ENCODE data around the gene ZBED1. TPM values are rescaled to one million over a fixed set of nuclear protein-coding genes. Genes with fewer than 3 reads are reported as not detected.
A peak's percentile ranks its signal among the peaks of the same experiment; 100 is the strongest.
"Not testable (repeated sequence)": the region's sequence is repeated elsewhere in the genome, so short reads cannot be mapped to it uniquely, and the experiment has no call there.

ZBED1 gene
- total and polyA plus RNA-seq, 9 of the 15 experiments (the other 6 are each of a cell fraction or from before 2014, with no cell fraction given) = 0.61 to 27.6 (median 13.9) TPM

DNA sequence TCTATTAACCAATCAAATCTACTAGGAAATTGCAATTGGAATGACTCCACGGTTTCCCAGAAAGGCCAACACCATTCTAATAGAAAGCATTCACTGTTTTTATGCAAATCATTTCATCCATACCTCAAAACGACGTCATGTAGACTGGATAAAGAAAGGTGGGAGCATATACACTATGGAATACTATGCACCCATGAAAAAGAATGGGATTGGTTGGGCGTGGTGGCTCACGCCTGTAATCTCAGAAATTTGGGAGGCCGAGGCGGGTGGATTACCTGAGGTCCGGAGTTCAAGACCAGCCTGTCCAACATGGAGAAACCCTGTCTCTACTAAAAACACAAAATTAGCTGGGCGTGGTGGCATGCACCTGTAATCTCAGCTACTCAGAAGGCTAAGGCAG, 46.2 kb downstream of the ZBED1 start:
- H3K36me3 ChIP-seq (ENCODE audit: control insufficient read depth, insufficient read depth, low read length); H3K4me3 ChIP-seq; H2AFZ ChIP-seq (ENCODE audit: low read depth, low read length); H3K9me1 ChIP-seq (ENCODE audit: control insufficient read depth, insufficient read depth, low read length); H3K27me3 ChIP-seq (ENCODE audit: control insufficient read depth in 2 of 2, insufficient read depth in 2 of 2, low read length in 2 of 2); FAIRE-seq; H3K4me1 ChIP-seq (replicated peaks in 1 of 2; ENCODE audit: control insufficient read depth in 2 of 2, insufficient read depth in 2 of 2, low read length in 2 of 2); POLR2A ChIA-PET; ATAC-seq; intact Hi-C loops (cut with micrococcal nuclease); DNase-seq (ENCODE audit: extremely low read depth in 1 of 4, low spot score in 3 of 4); H3K27ac ChIP-seq (ENCODE audit: extremely low read depth, low read depth, low read length); H4K20me1 ChIP-seq (replicated peaks; ENCODE audit: control insufficient read depth, insufficient read depth, low read length); H3K9me3 ChIP-seq (replicated peaks; ENCODE audit: control insufficient read depth, insufficient read depth, low read depth, low read length); BruUV-seq (replicated peaks); H3K9ac ChIP-seq (ENCODE audit: insufficient read depth in 1 of 2, low read depth in 2 of 2, low read length in 2 of 2); H3K4me2 ChIP-seq (ENCODE audit: insufficient read depth, low read length); H3K79me2 ChIP-seq (ENCODE audit: control insufficient read depth, insufficient read depth, low read length); CTCF ChIA-PET (ENCODE audit: low intra/inter-chr PET ratio): not testable (repeated sequence)
- TF ChIP-seq RBM25 (IDR thresholded peaks at IDR 0.05; ENCODE audit: low read depth, low read length, severe bottlenecking) (peak; percentile 30), ZNF146 (CRISPR knock-in tag; IDR thresholded peaks at IDR 0.05; ENCODE audit: unreplicated experiment) (peak; percentile 70)
- in situ Hi-C loops (cut with MboI) = loop anchor here (10.0 kb wide), 1 partner anchor 510 kb away; no protein-coding TSS in a partner anchor
- 90% methylated on average over 6 of the region's 9 CpGs for WGBS (ENCODE audit: insufficient coverage, low coverage, missing lambda C conversion rate)

DNA sequence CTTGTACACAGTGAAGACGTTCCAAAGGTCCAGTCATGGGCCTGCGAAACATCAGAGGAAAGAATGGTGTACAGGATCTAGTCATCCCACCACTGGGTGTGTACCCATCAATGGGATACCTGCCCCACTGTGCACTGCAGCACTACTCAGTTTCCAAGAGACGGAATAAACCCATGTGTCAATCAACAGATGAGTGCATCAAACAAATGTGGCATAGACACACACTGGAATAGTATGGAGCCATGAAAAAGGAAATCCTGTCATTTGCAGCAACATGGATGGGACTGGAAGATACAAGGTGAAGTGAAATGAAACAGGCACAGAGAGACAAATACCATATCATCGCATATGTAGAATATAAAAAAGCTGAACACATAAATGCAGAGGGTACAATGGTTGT, 48.0 kb downstream of the ZBED1 start:
- ATAC-seq (no peak), DNase-seq (ENCODE audit: extremely low read depth in 1 of 4, low spot score in 3 of 4) (no peak), FAIRE-seq (no peak)
- peak overlapping the region; percentile 92 for H3K27ac ChIP-seq (ENCODE audit: extremely low read depth, low read depth, low read length)
- no peaks in the 10 kb centered on the region for H3K9me1 ChIP-seq (ENCODE audit: control insufficient read depth, insufficient read depth, low read length)
- H2AFZ ChIP-seq (ENCODE audit: low read depth, low read length) = peak overlapping the region; percentile 96
- peak overlapping the region in 1 of 2 experiments; percentile 70; a peak in 2 of 4 replicates for H3K9ac ChIP-seq (ENCODE audit: insufficient read depth in 1 of 2, low read depth in 2 of 2, low read length in 2 of 2)
- 60% methylated on average over 4 of the region's 4 CpGs for WGBS (ENCODE audit: insufficient coverage, low coverage, missing lambda C conversion rate)
- ChIA-PET CTCF (ENCODE audit: low intra/inter-chr PET ratio) (no interaction called here), POLR2A (no interaction called here)
- H3K27me3 ChIP-seq (ENCODE audit: control insufficient read depth in 2 of 2, insufficient read depth in 2 of 2, low read length in 2 of 2) = no peaks in the 10 kb centered on the region
- TF ChIP-seq ZNF133 (CRISPR knock-in tag; IDR thresholded peaks at IDR 0.05) (no peak), BCOR (IDR thresholded peaks at IDR 0.05) (peak; percentile 16; the same call in 1 of the 2 replicates), NRF1 (conservative IDR thresholded peaks at IDR 0.05 in 1 of 2, IDR thresholded peaks at IDR 0.05 in 1 of 2) (peak in 1 of 2 experiments; percentile 1; a peak in 2 of 4 replicates), EGR1 (conservative IDR thresholded peaks at IDR 0.05) (no peak), COPS2 (conservative IDR thresholded peaks at IDR 0.05) (no peak), ZNF121 (CRISPR knock-in tag; conservative IDR thresholded peaks at IDR 0.05) (0 out of 2 replicates have a peak, but pooled peaks have one; percentile 2), KLF10 (CRISPR knock-in tag; IDR thresholded peaks at IDR 0.05) (no peak), TAF1 (IDR thresholded peaks at IDR 0.05; ENCODE audit: control insufficient read depth, extremely low read depth, insufficient read depth, low read length, severe bottlenecking) (no peak), ZNF232 (CRISPR knock-in tag; IDR thresholded peaks at IDR 0.05) (0 out of 2 replicates have a peak, but pooled peaks have one; percentile 46), ZNF146 (CRISPR knock-in tag; IDR thresholded peaks at IDR 0.05; ENCODE audit: unreplicated experiment) (peak; percentile 93), NFRKB (IDR thresholded peaks at IDR 0.05; ENCODE audit: low read depth) (0 out of 2 replicates have a peak, but pooled peaks have one; percentile 11)
- TF ChIP-seq, protein P1, sequence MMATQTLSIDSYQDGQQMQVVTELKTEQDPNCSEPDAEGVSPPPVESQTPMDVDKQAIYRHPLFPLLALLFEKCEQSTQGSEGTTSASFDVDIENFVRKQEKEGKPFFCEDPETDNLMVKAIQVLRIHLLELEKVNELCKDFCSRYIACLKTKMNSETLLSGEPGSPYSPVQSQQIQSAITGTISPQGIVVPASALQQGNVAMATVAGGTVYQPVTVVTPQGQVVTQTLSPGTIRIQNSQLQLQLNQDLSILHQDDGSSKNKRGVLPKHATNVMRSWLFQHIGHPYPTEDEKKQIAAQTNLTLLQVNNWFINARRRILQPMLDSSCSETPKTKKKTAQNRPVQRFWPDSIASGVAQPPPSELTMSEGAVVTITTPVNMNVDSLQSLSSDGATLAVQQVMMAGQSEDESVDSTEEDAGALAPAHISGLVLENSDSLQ (IDR thresholded peaks at IDR 0.05) = peak; percentile 55; the same call in 1 of the 2 replicates
- TF ChIP-seq, protein P2, sequence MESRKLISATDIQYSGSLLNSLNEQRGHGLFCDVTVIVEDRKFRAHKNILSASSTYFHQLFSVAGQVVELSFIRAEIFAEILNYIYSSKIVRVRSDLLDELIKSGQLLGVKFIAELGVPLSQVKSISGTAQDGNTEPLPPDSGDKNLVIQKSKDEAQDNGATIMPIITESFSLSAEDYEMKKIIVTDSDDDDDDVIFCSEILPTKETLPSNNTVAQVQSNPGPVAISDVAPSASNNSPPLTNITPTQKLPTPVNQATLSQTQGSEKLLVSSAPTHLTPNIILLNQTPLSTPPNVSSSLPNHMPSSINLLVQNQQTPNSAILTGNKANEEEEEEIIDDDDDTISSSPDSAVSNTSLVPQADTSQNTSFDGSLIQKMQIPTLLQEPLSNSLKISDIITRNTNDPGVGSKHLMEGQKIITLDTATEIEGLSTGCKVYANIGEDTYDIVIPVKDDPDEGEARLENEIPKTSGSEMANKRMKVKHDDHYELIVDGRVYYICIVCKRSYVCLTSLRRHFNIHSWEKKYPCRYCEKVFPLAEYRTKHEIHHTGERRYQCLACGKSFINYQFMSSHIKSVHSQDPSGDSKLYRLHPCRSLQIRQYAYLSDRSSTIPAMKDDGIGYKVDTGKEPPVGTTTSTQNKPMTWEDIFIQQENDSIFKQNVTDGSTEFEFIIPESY (CRISPR knock-in tag; IDR thresholded peaks at IDR 0.05) = peak; percentile 44
- in situ Hi-C loops (cut with MboI) = loop anchor here (10.0 kb wide), 1 partner anchor 508 kb away; no protein-coding TSS in a partner anchor
- H3K4me3 ChIP-seq = peak overlapping the region; percentile 23; the same call in 1 of the 2 replicates
- H3K4me1 ChIP-seq (replicated peaks in 1 of 2; ENCODE audit: control insufficient read depth in 2 of 2, insufficient read depth in 2 of 2, low read length in 2 of 2) = no peaks in the 10 kb centered on the region; a peak in 3 of 5 replicates
- H3K79me2 ChIP-seq (ENCODE audit: control insufficient read depth, insufficient read depth, low read length) = peaks cover 10% of the 10 kb centered on the region
- H3K36me3 ChIP-seq (ENCODE audit: control insufficient read depth, insufficient read depth, low read length) = no peaks in the 10 kb centered on the region
- H3K9me3 ChIP-seq (replicated peaks; ENCODE audit: control insufficient read depth, insufficient read depth, low read depth, low read length) = no peaks in the 10 kb centered on the region
- no peaks in the 10 kb centered on the region for H4K20me1 ChIP-seq (replicated peaks; ENCODE audit: control insufficient read depth, insufficient read depth, low read length)
- no TSS peak for BruUV-seq (replicated peaks)
- H3K4me2 ChIP-seq (ENCODE audit: insufficient read depth, low read length) = peak overlapping the region; percentile 84
- intact Hi-C loops (cut with micrococcal nuclease) = loop anchor here (1.0 to 2.0 kb wide), 3 partner anchors 12 to 134 kb away; no protein-coding TSS in a partner anchor
